Common myeloid progenitor, CD34-positive (primary cell): ENCODE data around the gene LASP1NB.
A peak's percentile ranks its signal among the peaks of the same experiment; 100 is the strongest.

Experiments
- CTCF ChIA-PET: fragments of 350-600 bp; sonication (Branson Sonifier 250); formaldehyde crosslinking; loops from one replicate; lab custom pipeline; 2021; ENCODE audit warnings: antibody characterized with exemption; lab: Charles Lee
- POLR2A ChIA-PET: fragments of 350-600 bp; sonication (Branson Sonifier 250); formaldehyde crosslinking; loops from one replicate; lab custom pipeline; 2021; ENCODE audit warnings: antibody characterized with exemption; lab: Charles Lee
- DNase-seq, 3 donors: peaks; one replicate each; pipeline versions ENCODE4 v3.0.0 to v3.0.0-alpha.2; 2013
- H3K27ac ChIP-seq, 2 experiments: 1 replicate in 1 of 2; 2 replicates in 1 of 2; pipeline ENCODE4 v1.7.0; 2013; ENCODE audit warnings: inconsistent platforms in 2 of 2, low read length in 2 of 2, mild to moderate bottlenecking in 2 of 2, low read depth in 1 of 2, moderate library complexity in 1 of 2; ENCODE audit not compliant: severe bottlenecking in 2 of 2, insufficient read depth in 1 of 2, poor library complexity in 1 of 2
- H3K27me3 ChIP-seq, 5 experiments: replicated peaks in 2 of 5; 1 replicate in 3 of 5; 2 replicates in 2 of 5; pipeline versions ENCODE4 v1.6.1 to v1.7.0; 2013; ENCODE audit warnings: low read length in 4 of 5, mild to moderate bottlenecking in 2 of 5, moderate library complexity in 2 of 5, inconsistent platforms in 1 of 5; ENCODE audit not compliant: insufficient read depth in 5 of 5, control insufficient read depth in 4 of 5
- H3K36me3 ChIP-seq, 4 experiments: 1 replicate in 2 of 4; 2 replicates in 2 of 4; pipeline versions ENCODE4 v1.6.1 to v1.7.0; 2013; ENCODE audit warnings: low read length in 3 of 4, control low read depth in 1 of 4, mild to moderate bottlenecking in 1 of 4; ENCODE audit not compliant: control insufficient read depth in 4 of 4, insufficient read depth in 4 of 4
- H3K4me1 ChIP-seq, 4 experiments: 1 replicate in 3 of 4; 2 replicates in 1 of 4; pipeline versions ENCODE4 v1.6.1 to v1.7.1; 2013; ENCODE audit warnings: low read length in 3 of 4, mild to moderate bottlenecking in 3 of 4, control low read depth in 1 of 4, inconsistent platforms in 1 of 4, moderate library complexity in 1 of 4; ENCODE audit not compliant: control insufficient read depth in 4 of 4, insufficient read depth in 4 of 4; ENCODE audit errors: control extremely low read depth in 1 of 4
- H3K4me3 ChIP-seq, 7 experiments: 1 replicate in 4 of 7; 2 replicates in 3 of 7; pipeline versions ENCODE4 v1.5.1 to v1.7.0; 2013; ENCODE audit warnings: mild to moderate bottlenecking in 7 of 7, low read length in 6 of 7, moderate library complexity in 6 of 7, inconsistent platforms in 2 of 7, low read depth in 2 of 7, control low read depth in 1 of 7; ENCODE audit not compliant: insufficient read depth in 4 of 7, control insufficient read depth in 1 of 7; ENCODE audit errors: extremely low read depth in 1 of 7
- H3K9me3 ChIP-seq, 5 experiments: 1 replicate in 4 of 5; 2 replicates in 1 of 5; pipeline versions ENCODE4 v1.6.1 to v1.7.1; 2013; ENCODE audit warnings: low read length in 4 of 5, mild to moderate bottlenecking in 2 of 5, inconsistent platforms in 1 of 5, low read depth in 1 of 5, moderate library complexity in 1 of 5; ENCODE audit not compliant: control insufficient read depth in 4 of 5, insufficient read depth in 2 of 5; ENCODE audit errors: control extremely low read depth in 1 of 5
- WGBS: methylation state at CpG from one replicate; pipeline ENCODE4 v1.1.5; 2013; ENCODE audit not compliant: insufficient coverage; 5-methylcytosine and 5-hydroxymethylcytosine counted together

The LASP1NB gene

GRCh38 chr17:38889745-38890409 is 35.5 kb upstream of the LASP1NB start:
- Histone ChIP-seq H3K27me3 (no peaks in the 10 kb centered on the region), H3K27ac (peak overlapping the region in 1 of 2 experiments; percentile 0), H3K4me3 (no peak overlapping the region), H3K4me1 (peaks cover 0 to 63% (median 24%) of the 10 kb centered on the region in 4 experiments), H3K36me3 (peaks cover 9 to 76% (median 40%) of the 10 kb centered on the region in 4 experiments), H3K9me3 (no peaks in the 10 kb centered on the region)
- no peak for DNase-seq
- POLR2A ChIA-PET: interaction anchor here (0.7 kb wide), 1 partner anchor 9 kb away, joined by 3 read pairs; no protein-coding TSS in a partner anchor
- CTCF ChIA-PET: no interaction called here
- 92% methylated on average over 12 of the region's 12 CpGs for WGBS

- Histone ChIP-seq H3K4me1 (peaks cover 0 to 58% (median 22%) of the 10 kb centered on the region in 4 experiments), H3K4me3 (no peak overlapping the region), H3K36me3 (peaks cover 9 to 71% (median 37%) of the 10 kb centered on the region in 4 experiments), H3K9me3 (no peaks in the 10 kb centered on the region), H3K27ac (no peak overlapping the region), H3K27me3 (no peaks in the 10 kb centered on the region)
- DNase-seq: no peak
- POLR2A ChIA-PET: no interaction called here
- 86% methylated on average over 6 of the region's 8 CpGs for WGBS
- CTCF ChIA-PET: no interaction called here
Measured at GRCh38 chr17:38890410-38890746, 35.0 kb upstream of the LASP1NB start.

DNA sequence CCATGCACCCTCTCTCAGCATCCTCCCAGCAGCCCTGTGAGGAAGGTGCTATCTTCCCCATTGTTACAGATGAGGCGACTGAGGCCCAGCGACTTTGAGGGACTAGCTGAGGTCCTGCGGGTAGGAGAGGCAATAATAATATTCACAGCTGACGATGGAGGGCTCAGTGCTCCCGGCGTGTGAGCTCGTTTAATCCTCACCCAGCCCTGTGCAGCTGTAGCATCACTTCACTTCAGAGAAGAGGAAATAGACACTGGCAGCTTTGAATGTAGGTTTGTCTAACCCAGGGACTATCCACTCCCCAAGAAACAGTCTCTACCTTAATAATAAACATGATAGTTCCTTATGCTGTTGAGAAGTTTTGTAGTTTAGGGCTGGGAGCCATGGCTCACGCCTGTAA is 34.0 kb upstream of the LASP1NB start:
- CTCF ChIA-PET: interaction anchor here (1.9 to 3.9 kb wide), 2 partner anchors 19 to 32 kb away, joined by 8 to 15 read pairs; no protein-coding TSS in a partner anchor
- peaks cover 11 to 70% (median 41%) of the 10 kb centered on the region in 4 experiments for H3K36me3 ChIP-seq
- H3K27me3 ChIP-seq: no peaks in the 10 kb centered on the region
- H3K4me3 ChIP-seq: no peak overlapping the region
- H3K27ac ChIP-seq: no peak overlapping the region
- POLR2A ChIA-PET: interaction anchor here (0.9 kb wide), 1 partner anchor 9 kb away, joined by 4 read pairs; no protein-coding TSS in a partner anchor
- peaks cover 0 to 57% (median 22%) of the 10 kb centered on the region in 4 experiments for H3K4me1 ChIP-seq
- no peak for DNase-seq
- 96% methylated on average over 8 of the region's 8 CpGs for WGBS
- no peaks in the 10 kb centered on the region for H3K9me3 ChIP-seq

- no peak for DNase-seq
- Histone ChIP-seq H3K36me3 (peaks cover 11 to 71% (median 43%) of the 10 kb centered on the region in 4 experiments), H3K4me1 (peaks cover 0 to 61% (median 27%) of the 10 kb centered on the region in 4 experiments), H3K27me3 (no peaks in the 10 kb centered on the region), H3K27ac (peak overlapping the region in 1 of 2 experiments; percentile 49), H3K4me3 (no peak overlapping the region), H3K9me3 (no peaks in the 10 kb centered on the region)
- POLR2A ChIA-PET: no interaction called here
- CTCF ChIA-PET: interaction anchor here (1.9 to 3.9 kb wide), 2 partner anchors 20 to 32 kb away, joined by 8 to 15 read pairs; no protein-coding TSS in a partner anchor
- WGBS: 93% methylated on average over 4 of the region's 4 CpGs
Measured at GRCh38 chr17:38892083-38892482, 33.3 kb upstream of the LASP1NB start.

DNA sequence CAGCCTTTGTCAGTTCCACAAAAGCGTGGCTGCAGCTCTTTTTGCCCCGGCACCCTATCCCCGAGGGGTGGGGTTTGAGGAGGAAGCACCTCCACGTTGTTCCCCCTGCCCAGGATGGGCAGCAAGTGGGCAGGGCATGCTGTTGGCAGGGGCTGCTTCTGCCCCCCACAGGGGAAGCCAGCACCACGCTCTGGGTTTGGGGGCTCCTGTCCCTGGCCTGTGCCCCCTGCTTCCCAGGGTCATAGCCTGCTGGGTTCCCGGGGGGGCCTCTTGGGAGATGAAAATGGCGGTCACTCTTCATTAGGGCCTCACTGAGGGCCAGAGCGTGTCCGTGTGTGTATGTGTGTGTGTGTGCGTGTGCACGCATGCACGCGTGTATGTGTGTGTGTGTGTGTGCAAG is 32.8 kb upstream of the LASP1NB start:
- peaks cover 11 to 67% (median 40%) of the 10 kb centered on the region in 4 experiments for H3K36me3 ChIP-seq
- ChIA-PET POLR2A (interaction anchor here (1.3 kb wide), 1 partner anchor 23 kb away, joined by 4 read pairs; the partner anchor contains the start of gene LASP1), CTCF (interaction anchor here (0.9 to 3.9 kb wide), 3 partner anchors 20 to 33 kb away, joined by 3 to 15 read pairs (median 8); partner anchors contain the start of gene LASP1NB)
- DNase-seq: no peak
- WGBS: 80% methylated on average over 6 of the region's 13 CpGs
- H3K27ac ChIP-seq: no peak overlapping the region
- H3K4me1 ChIP-seq: peaks cover 2 to 67% (median 32%) of the 10 kb centered on the region in 4 experiments
- H3K4me3 ChIP-seq: no peak overlapping the region
- no peaks in the 10 kb centered on the region for H3K9me3 ChIP-seq
- H3K27me3 ChIP-seq: no peaks in the 10 kb centered on the region

DNA sequence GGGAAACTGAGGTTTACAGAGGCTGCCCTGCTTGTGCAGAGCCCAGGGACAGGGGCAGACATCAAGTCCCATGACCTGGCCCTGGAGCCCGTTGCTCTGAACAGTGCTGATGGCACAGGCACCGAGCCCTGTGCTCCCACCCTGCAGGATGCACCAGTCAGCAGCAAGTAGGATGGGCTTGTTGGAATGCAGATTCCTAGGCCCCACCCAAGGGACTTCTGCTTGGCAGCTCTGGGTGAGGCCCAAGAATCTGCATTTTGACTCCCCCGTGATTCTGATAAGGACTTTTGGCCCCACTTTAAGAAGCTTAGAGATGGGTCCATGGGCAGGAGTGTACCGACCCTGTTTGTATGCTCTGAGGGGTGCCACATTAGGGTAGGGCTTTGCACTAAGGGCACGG is 32.3 kb upstream of the LASP1NB start:
- peaks cover 6 to 72% (median 37%) of the 10 kb centered on the region in 4 experiments for H3K4me1 ChIP-seq
- CTCF ChIA-PET: interaction anchor here (0.9 to 3.9 kb wide), 5 partner anchors 9 to 32 kb away, joined by 3 to 15 read pairs (median 8); partner anchors contain the start of gene LASP1NB
- peaks cover 11 to 62% (median 38%) of the 10 kb centered on the region in 4 experiments for H3K36me3 ChIP-seq
- no peak overlapping the region for H3K4me3 ChIP-seq
- WGBS: 88% methylated on average over 5 of the region's 5 CpGs
- POLR2A ChIA-PET: interaction anchor here (1.3 kb wide), 1 partner anchor 24 kb away, joined by 4 read pairs; the partner anchor contains the start of gene LASP1
- no peak overlapping the region for H3K27ac ChIP-seq
- no peaks in the 10 kb centered on the region for H3K27me3 ChIP-seq
- no peaks in the 10 kb centered on the region for H3K9me3 ChIP-seq
- DNase-seq: peak in 2 of 3 donors; percentile 24 to 34
